ENCODE results near the gene KCNJ14.

The KCNJ14 gene

DNA sequence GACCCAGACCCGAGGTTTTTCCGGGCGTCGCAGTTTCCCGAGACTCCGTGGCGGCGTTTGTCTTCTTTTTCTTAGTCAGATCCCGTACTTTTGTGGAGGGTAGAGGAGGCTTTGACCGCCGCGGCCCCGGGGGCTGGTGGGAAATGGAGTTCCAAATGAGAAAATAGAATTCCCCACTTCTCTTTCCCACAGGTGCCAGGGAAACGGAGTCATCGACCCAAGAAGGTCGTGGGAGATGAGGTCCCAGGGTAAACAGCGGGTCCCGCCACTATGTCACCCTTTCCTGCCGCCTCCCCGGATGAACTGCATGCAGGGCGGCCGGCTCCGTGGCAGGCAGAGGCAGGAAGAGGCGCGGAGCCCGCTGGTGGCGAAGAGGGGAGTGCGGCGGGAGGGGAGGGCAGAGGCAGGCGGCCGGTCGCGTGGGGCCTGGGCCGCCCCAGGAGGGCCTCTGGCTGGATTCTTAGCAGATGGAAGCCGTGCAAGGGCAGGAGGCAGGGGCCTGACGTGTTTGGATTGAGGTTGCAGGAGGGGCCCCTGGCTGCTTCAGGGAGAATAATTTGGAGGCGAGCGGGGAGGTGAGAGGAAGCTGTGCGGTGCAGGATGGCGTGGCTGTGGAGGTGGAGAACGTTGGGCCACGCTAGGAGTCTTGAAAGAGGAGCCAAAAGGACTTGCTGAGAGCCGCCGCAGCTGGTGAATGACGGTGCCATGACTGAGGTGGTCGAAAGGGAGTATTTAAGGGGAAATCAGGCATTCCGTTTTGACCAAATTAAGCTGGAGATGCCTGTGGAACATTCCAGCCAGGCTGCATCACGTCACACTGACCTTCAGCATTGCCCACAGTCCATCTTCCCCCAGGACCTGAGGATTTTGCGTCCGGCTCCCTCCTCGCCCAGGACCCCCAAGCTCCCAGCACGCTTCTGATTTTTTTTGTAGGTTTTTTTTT, 25.5 kb downstream of the KCNJ14 start:
- TF ChIP-seq FOXM1 (IDR thresholded peaks at IDR 0.05; ENCODE audit: borderline replicate concordance, low read depth) = no peak
- TF ChIP-seq, protein P1, sequence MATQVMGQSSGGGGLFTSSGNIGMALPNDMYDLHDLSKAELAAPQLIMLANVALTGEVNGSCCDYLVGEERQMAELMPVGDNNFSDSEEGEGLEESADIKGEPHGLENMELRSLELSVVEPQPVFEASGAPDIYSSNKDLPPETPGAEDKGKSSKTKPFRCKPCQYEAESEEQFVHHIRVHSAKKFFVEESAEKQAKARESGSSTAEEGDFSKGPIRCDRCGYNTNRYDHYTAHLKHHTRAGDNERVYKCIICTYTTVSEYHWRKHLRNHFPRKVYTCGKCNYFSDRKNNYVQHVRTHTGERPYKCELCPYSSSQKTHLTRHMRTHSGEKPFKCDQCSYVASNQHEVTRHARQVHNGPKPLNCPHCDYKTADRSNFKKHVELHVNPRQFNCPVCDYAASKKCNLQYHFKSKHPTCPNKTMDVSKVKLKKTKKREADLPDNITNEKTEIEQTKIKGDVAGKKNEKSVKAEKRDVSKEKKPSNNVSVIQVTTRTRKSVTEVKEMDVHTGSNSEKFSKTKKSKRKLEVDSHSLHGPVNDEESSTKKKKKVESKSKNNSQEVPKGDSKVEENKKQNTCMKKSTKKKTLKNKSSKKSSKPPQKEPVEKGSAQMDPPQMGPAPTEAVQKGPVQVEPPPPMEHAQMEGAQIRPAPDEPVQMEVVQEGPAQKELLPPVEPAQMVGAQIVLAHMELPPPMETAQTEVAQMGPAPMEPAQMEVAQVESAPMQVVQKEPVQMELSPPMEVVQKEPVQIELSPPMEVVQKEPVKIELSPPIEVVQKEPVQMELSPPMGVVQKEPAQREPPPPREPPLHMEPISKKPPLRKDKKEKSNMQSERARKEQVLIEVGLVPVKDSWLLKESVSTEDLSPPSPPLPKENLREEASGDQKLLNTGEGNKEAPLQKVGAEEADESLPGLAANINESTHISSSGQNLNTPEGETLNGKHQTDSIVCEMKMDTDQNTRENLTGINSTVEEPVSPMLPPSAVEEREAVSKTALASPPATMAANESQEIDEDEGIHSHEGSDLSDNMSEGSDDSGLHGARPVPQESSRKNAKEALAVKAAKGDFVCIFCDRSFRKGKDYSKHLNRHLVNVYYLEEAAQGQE (IDR thresholded peaks at IDR 0.05; ENCODE audit: low read depth) = no peak
- no peak for TF ChIP-seq CEBPB (IDR thresholded peaks at IDR 0.05)
- TF ChIP-seq CREB1 (IDR thresholded peaks at IDR 0.05; ENCODE audit: low read depth) = no peak
- TF ChIP-seq, protein P2, sequence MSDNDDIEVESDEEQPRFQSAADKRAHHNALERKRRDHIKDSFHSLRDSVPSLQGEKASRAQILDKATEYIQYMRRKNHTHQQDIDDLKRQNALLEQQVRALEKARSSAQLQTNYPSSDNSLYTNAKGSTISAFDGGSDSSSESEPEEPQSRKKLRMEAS (IDR thresholded peaks at IDR 0.05) = no peak
- no peak for TF ChIP-seq EGR1 (IDR thresholded peaks at IDR 0.05)
- TF ChIP-seq TCF12 (IDR thresholded peaks at IDR 0.05; ENCODE audit: low read depth) = no peak
- no peak for TF ChIP-seq NFIC (IDR thresholded peaks at IDR 0.05)
- TF ChIP-seq TAF1 (IDR thresholded peaks at IDR 0.05; ENCODE audit: low read depth) = no peak
- TF ChIP-seq, protein P3, sequence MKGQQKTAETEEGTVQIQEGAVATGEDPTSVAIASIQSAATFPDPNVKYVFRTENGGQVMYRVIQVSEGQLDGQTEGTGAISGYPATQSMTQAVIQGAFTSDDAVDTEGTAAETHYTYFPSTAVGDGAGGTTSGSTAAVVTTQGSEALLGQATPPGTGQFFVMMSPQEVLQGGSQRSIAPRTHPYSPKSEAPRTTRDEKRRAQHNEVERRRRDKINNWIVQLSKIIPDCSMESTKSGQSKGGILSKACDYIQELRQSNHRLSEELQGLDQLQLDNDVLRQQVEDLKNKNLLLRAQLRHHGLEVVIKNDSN (IDR thresholded peaks at IDR 0.05) = no peak
- TF ChIP-seq ZBTB7A (IDR thresholded peaks at IDR 0.05; ENCODE audit: low read depth) = no peak
- TF ChIP-seq TEAD4 (IDR thresholded peaks at IDR 0.05) = no peak
- no peak for TF ChIP-seq EP300 (IDR thresholded peaks at IDR 0.05; ENCODE audit: borderline replicate concordance)
- no peak for TF ChIP-seq YY1 (IDR thresholded peaks at IDR 0.05; ENCODE audit: low read depth)
- TF ChIP-seq RAD21 (IDR thresholded peaks at IDR 0.05; ENCODE audit: low read depth) = no peak

DNA sequence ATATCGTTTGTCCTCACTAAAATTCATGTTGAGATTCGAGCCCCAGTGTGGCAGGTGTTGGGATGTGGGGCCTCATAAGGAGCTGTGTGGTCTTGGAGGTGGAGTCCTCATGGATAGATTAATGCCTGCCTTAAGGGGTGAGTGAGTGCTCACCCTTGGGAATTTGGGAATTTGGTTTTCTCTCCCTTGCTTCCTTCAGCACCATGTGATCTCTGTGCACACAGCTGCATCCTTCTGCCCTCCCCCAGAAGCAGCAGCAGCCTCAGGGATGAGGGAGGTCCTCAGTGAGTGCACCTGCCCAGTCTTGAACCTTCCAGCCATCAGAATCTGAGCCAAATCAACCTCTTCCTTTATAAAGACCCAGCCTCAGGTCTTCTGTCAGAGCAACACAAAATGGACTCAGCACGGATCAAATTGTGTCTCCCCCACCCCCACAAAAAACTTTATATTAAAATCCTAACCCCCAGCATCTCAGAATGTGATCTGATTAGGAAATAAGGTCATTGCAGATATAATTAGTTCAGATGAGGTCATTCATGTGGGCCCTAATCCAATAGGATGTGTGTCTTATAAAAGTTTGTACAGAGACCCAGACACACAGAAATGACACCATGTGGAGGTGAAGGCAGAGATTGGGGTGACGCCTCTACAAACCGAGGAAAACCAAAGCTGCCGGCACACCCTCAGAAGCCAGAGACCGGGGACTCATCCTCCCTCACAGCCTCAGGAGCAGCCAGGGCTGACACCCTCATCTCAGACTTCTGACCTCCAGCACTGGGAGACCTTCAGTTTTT, 26.7 kb downstream of the KCNJ14 start:
- no peak for TF ChIP-seq EP300 (IDR thresholded peaks at IDR 0.05; ENCODE audit: borderline replicate concordance)
- TF ChIP-seq TEAD4 (IDR thresholded peaks at IDR 0.05) = no peak
- TF ChIP-seq, protein P1 (IDR thresholded peaks at IDR 0.05; ENCODE audit: low read depth) = no peak
- no peak for TF ChIP-seq TCF12 (IDR thresholded peaks at IDR 0.05; ENCODE audit: low read depth)
- TF ChIP-seq, protein P2 (IDR thresholded peaks at IDR 0.05) = no peak
- no peak for TF ChIP-seq CEBPB (IDR thresholded peaks at IDR 0.05)
- TF ChIP-seq NFIC (IDR thresholded peaks at IDR 0.05) = no peak
- no peak for TF ChIP-seq FOXM1 (IDR thresholded peaks at IDR 0.05; ENCODE audit: borderline replicate concordance, low read depth)
- TF ChIP-seq, protein P3 (IDR thresholded peaks at IDR 0.05) = no peak
- no peak for TF ChIP-seq ZBTB7A (IDR thresholded peaks at IDR 0.05; ENCODE audit: low read depth)
- no peak for TF ChIP-seq CREB1 (IDR thresholded peaks at IDR 0.05; ENCODE audit: low read depth)
- TF ChIP-seq EGR1 (IDR thresholded peaks at IDR 0.05) = no peak
- no peak for TF ChIP-seq YY1 (IDR thresholded peaks at IDR 0.05; ENCODE audit: low read depth)
- TF ChIP-seq TAF1 (IDR thresholded peaks at IDR 0.05; ENCODE audit: low read depth) = no peak
- TF ChIP-seq RAD21 (IDR thresholded peaks at IDR 0.05; ENCODE audit: low read depth) = no peak

DNA sequence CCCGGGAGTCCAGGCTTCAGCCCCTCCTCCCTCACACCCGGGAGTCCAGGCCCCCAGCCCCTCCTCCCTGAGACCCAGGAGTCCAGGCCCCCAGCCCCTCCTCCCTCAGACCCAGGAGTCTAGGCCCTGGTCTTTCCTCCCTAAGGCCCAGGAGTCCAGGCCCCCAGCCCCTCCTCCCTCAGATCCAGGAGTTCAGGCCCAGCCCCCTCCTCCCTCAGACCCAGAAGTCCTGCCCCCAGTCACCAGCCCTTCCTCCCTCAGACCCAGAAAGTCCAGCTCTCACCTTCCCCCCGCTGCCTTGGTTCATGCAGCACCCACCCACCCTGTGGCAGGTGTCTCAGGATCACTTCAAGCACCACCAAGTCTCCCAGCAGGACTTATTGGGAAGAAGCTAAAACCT, 27.9 kb downstream of the KCNJ14 start:
- no peak for TF ChIP-seq ZBTB7A (IDR thresholded peaks at IDR 0.05; ENCODE audit: low read depth)
- no peak for TF ChIP-seq EGR1 (IDR thresholded peaks at IDR 0.05)
- TF ChIP-seq CEBPB (IDR thresholded peaks at IDR 0.05) = no peak
- TF ChIP-seq, protein P1 (IDR thresholded peaks at IDR 0.05; ENCODE audit: low read depth) = no peak
- no peak for TF ChIP-seq YY1 (IDR thresholded peaks at IDR 0.05; ENCODE audit: low read depth)
- TF ChIP-seq TAF1 (IDR thresholded peaks at IDR 0.05; ENCODE audit: low read depth) = no peak
- no peak for TF ChIP-seq CREB1 (IDR thresholded peaks at IDR 0.05; ENCODE audit: low read depth)
